ENCODE measurements around the gene ANKFN1. TPM values are rescaled to one million over a fixed set of nuclear protein-coding genes. Genes with fewer than 3 reads are reported as not detected.

ANKFN1 gene
- total and polyA plus RNA-seq, 8 donors, result 0.13 to 1.8 (median 0.66) TPM

DNA sequence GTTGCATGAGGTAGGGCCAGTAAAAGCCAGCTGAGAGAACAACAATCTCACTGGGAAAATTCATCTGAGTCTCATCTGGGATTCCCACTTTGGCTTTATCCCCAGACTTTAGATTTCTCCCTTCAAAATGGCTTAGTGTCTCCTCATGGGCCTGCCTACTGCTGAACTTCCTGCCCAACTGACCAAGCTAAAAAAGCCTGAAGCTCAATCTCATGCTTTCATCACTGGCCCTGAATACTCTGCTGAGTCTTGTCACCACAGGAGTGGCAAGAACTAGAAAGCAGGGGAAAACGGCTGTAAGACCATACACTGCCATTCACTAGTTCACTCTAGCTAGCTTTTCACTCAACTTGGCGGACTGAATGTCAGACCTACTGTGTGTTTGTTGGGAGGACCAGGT is 343.9 kb downstream of the ANKFN1 start:
- Histone ChIP-seq H3K27ac (no peak overlapping the region), H3K4me1 (no peaks in the 10 kb centered on the region), H3K27me3 (no peaks in the 10 kb centered on the region), H3K9me3 (no peaks in the 10 kb centered on the region), H3K4me3 (no peak overlapping the region), H3K36me3 (no peaks in the 10 kb centered on the region)
- TF ChIP-seq, protein P1, sequence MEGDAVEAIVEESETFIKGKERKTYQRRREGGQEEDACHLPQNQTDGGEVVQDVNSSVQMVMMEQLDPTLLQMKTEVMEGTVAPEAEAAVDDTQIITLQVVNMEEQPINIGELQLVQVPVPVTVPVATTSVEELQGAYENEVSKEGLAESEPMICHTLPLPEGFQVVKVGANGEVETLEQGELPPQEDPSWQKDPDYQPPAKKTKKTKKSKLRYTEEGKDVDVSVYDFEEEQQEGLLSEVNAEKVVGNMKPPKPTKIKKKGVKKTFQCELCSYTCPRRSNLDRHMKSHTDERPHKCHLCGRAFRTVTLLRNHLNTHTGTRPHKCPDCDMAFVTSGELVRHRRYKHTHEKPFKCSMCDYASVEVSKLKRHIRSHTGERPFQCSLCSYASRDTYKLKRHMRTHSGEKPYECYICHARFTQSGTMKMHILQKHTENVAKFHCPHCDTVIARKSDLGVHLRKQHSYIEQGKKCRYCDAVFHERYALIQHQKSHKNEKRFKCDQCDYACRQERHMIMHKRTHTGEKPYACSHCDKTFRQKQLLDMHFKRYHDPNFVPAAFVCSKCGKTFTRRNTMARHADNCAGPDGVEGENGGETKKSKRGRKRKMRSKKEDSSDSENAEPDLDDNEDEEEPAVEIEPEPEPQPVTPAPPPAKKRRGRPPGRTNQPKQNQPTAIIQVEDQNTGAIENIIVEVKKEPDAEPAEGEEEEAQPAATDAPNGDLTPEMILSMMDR (IDR thresholded peaks at IDR 0.05), result no peak
- intact Hi-C loops (cut with DNase I), result no loop called here
- no peak for DNase-seq
- ATAC-seq, result no peak

DNA sequence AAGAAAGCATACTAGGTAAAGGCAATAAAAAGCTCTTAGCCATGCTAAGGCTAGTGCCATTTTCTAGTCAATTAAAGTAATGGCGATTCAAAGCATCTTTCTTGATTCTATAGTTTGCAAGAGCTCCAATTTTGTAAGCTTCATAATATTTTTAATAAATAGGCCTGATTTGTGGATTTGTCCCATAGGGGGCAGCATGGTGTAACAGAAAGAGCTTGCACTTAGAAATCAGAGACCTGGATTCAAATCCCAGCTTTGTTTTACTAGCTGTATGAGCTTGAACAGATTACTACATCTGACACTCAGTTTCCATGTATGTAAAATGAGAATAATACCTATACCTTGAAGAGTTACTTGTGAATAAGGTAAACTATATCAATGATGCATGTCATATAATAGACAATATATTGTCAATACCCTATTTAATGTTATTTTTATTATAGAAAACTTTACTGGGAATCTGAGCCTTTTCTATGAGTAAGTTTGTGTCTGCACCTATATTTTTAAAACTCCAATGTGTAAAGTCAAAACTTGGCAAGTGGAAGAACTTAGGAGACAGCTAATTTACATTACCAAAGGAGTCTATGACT is 346.6 kb downstream of the ANKFN1 start:
- H3K36me3 ChIP-seq, result no peaks in the 10 kb centered on the region
- no peaks in the 10 kb centered on the region for H3K4me1 ChIP-seq
- TF ChIP-seq, protein P1 (IDR thresholded peaks at IDR 0.05), result peak; percentile 25 to 44
- DNase-seq, result no peak
- intact Hi-C loops (cut with DNase I), result no loop called here
- peak; percentile 68 for ATAC-seq
- no peak overlapping the region for H3K27ac ChIP-seq
- no peaks in the 10 kb centered on the region for H3K9me3 ChIP-seq
- H3K27me3 ChIP-seq, result no peaks in the 10 kb centered on the region
- H3K4me3 ChIP-seq, result no peak overlapping the region

DNA sequence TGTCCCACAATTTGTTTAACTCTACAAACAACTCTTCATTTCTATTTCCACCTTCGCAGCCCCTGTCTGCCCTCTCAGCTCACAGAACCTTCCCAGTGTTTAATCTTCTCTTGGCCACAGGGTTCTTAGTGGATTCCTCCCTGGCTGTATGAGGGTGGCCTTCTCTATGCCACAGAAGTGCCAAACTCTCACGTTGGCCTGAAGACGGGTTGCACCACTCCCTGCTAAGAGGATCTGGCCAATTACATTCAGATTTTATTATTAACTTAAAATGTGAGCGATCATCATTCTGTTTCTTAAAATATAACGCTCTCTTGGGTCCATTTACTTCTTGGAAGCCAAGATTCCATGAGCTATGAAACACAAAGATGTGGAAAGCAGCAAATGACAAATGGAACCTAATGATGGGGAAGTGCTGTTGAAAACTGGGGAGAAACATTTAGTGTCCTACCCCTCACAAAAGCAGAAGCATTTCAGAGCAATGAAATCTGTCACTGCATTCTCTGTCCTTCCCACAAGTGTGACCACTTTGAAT is 348.9 kb downstream of the ANKFN1 start:
- no peaks in the 10 kb centered on the region for H3K4me1 ChIP-seq
- TF ChIP-seq, protein P1 (IDR thresholded peaks at IDR 0.05), result no peak
- DNase-seq, result no peak
- intact Hi-C loops (cut with DNase I), result no loop called here
- H3K36me3 ChIP-seq, result no peaks in the 10 kb centered on the region
- H3K27me3 ChIP-seq, result no peaks in the 10 kb centered on the region
- no peak overlapping the region for H3K4me3 ChIP-seq
- no peaks in the 10 kb centered on the region for H3K9me3 ChIP-seq
- no peak for ATAC-seq
- H3K27ac ChIP-seq, result no peak overlapping the region

DNA sequence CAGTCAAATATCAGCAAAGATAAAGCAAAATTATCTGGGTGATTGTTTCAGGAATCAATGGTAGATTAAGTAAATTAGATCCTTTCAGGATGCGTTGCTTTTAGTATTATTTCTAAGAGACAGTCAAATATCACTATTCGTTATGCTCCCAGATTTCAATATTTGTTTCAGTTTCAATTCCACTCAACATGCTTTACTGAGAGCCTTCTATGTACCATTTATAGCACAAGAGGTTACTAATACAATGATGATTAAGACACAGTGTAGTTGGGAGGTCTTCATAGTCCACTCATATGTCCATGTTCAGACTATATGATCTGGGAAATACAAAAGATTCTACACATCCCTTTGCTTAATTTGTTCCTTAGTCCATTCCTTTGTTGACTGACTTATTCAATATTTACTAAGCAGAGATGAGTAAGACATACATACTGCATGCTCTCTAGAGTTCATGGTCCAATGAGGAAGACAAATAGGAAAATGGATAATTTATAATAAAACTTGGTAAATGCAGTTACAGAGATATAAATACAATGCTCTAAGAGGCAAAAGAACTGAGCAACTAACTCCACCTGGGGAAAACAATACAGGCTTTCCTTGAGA is 352.0 kb downstream of the ANKFN1 start:
- DNase-seq (no peak), ATAC-seq (no peak)
- H3K36me3 ChIP-seq, result no peaks in the 10 kb centered on the region
- H3K4me3 ChIP-seq, result no peak overlapping the region
- TF ChIP-seq, protein P1 (IDR thresholded peaks at IDR 0.05), result no peak
- H3K9me3 ChIP-seq, result no peaks in the 10 kb centered on the region
- no peaks in the 10 kb centered on the region for H3K4me1 ChIP-seq
- H3K27me3 ChIP-seq, result no peaks in the 10 kb centered on the region
- no peak overlapping the region for H3K27ac ChIP-seq
- intact Hi-C loops (cut with DNase I), result no loop called here

DNA sequence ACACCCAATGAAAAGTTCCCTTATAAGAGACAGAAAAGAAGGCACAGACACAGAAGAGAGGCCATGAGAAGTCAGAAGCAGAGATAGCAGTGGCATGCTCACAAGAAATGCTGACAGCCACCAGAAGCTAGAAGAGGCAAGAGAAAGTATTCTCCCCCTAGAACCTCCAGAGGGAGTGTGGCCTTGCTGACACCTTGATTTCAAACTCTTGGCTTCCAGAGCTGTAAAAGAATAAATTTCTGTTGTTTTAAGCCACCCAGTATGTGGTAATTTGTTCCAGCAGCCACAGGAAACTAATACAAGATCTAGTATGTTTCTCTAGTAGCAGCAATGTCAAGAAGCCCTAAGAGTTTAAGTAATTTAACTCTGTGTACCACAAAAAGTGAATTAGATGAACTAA is 353.1 kb downstream of the ANKFN1 start:
- H3K4me3 ChIP-seq, result no peak overlapping the region
- TF ChIP-seq, protein P1 (IDR thresholded peaks at IDR 0.05), result no peak
- DNase-seq, result no peak
- intact Hi-C loops (cut with DNase I), result no loop called here
- H3K27ac ChIP-seq, result no peak overlapping the region
- peak; percentile 52 for ATAC-seq
- no peaks in the 10 kb centered on the region for H3K36me3 ChIP-seq
- no peaks in the 10 kb centered on the region for H3K4me1 ChIP-seq
- no peaks in the 10 kb centered on the region for H3K9me3 ChIP-seq
- no peaks in the 10 kb centered on the region for H3K27me3 ChIP-seq
